Measurements from ENCODE around the gene LRTM2.

Gene LRTM2

GRCh38 chr12:1869145-1869544 is 48.8 kb downstream of the LRTM2 start:
- no peak for DNase-seq

- no peak for DNase-seq
These were observed 49.7 kb downstream of the LRTM2 start for GRCh38 chr12:1870086-1870485.

DNA sequence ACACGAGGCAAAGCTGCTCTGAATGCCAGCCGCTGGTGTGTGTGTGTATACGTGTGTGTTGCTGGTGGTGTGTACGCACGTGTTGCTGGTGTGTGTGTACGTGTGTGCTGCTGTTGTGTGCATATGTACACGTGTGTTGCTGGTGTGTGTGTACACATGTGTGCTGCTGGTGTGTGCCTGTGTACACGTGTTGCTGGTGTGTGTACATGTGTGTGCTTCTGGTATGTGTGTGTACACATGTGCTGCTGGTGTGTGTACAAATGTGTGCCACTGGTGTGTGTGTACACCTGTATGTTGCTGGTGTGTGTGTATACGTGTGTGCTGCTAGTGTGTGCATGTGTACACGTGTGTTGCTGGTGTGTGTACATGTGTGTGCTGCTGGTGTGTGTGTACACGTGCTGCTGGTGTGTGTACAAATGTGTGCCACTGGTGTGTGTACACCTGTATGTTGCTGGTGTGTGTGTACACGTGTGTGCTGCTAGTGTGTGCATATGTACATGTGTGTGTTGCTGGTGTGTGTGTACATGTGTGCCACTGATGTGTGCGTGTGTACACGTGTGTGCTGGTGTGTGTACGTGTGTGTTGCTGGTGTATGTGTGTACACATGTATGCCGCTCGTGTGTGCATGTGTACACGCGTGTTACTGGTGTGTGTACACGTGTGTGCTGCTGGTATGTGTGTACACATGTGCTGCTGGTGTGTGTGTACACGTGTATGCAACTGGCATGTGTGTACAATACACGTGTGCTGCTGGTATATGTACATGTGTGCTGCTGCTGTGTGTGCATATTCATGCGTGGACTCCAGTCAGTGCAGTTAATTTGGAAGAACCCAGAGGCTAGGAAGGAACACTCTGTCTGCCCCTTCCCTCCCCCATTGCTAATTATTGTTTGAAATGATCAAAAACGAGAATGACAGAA is 50.9 kb downstream of the LRTM2 start:
- DNase-seq = no peak

GRCh38 chr12:1872001-1872400 is 51.6 kb downstream of the LRTM2 start:
- DNase-seq = no peak

DNA sequence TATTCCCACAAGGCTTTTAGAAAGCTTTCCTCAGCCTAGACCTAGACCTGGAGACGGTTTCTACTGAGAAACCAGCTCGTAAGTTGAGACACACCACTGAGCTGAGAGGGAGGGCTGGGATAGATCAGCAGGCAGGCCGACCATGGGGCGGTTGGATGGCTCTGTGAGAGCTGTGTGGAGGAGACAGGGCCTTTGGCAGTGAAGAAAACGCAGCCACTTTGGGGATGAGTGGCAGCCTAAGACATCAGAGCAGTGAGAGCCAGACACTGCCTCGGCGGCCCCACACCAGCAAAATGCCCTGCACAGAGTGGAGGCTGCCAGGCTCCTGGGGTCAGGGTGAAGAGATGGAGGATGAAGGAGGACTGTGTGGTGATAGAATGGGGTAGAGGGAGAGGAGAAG is 52.1 kb downstream of the LRTM2 start:
- no peak for DNase-seq

DNA sequence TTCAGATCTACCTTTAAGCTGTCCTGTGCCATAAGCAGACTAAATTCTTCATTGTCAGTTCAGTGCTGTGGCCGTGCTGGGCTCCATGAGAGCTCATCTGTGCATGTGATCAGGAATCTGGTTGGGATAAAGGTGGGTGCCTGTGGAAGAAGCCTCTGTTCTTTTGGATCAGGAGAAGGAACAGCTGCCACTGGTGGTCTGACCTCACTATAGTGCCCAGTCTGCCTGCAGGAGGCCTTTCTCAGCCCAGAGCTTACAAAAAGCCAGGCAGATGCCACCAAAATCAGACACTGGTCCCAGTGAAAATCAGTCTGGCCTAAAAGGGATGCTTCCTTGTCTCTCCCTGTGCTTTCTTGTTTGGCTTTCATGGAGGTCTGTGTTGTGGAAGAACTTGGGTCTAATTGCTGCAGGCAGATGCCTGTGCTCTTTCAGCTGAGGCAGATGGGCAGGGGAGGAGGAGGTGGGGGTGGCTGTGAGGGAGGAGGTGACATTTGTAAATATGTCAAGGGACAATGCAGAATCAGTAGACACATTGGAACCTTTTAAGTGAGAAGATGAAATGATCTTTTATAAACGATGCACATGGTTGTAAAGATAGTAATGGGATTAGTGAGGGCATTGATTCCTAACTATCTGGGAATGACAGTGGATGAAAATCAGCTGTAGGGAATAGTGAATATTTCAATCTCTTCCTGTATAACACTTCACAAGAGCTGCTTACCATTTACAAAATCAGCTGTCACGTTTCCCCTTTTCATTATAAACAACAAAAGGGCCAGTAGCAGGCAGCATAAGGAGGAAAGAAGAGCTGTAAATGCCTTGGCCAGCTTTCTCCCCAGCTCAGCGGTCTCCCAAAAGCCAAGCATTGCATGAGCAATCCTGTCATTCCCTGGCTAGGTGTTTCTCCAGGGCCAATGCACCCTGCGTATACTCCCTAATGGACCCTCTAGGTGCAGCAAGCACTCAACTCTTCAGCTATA is 53.5 kb downstream of the LRTM2 start:
- no peak for DNase-seq

- no peak for DNase-seq
These were observed 55.2 kb downstream of the LRTM2 start for GRCh38 chr12:1875608-1876007.

- no peak for DNase-seq
These were observed 55.7 kb downstream of the LRTM2 start for GRCh38 chr12:1876086-1876485.

DNA sequence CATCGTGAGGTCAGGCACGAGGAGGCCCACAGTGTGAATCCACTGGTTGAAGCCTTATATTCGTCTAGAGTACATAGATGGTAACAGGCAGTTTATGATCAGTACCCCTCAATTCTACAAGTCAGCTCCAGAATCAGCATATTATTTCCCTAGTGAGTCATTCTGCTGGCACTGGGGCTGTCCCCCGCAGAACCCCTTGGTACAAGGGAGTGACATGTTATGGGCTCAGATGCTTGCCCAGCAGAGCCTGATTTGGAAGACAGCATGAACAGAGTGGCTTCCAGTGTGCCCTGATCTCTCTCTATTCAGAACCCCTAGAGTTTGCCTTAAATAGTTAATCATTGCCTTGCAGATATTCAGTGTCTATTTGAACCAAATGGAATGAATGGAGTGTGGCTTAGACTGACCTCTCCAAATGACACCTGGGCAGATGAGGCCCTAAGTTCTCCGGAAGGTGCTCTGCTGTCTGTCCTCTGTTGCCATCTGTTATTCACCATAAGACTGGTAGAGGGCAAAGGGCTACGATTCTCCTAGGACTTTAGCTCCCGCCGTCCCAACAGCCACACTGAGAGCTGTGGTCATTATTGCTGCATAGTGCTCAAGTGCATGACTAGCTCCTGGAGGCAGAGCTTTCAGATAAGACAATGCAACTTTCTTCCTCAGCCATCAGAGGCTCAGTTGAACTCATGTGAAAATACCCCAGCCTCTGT is 57.0 kb downstream of the LRTM2 start:
- no peak for DNase-seq

DNA sequence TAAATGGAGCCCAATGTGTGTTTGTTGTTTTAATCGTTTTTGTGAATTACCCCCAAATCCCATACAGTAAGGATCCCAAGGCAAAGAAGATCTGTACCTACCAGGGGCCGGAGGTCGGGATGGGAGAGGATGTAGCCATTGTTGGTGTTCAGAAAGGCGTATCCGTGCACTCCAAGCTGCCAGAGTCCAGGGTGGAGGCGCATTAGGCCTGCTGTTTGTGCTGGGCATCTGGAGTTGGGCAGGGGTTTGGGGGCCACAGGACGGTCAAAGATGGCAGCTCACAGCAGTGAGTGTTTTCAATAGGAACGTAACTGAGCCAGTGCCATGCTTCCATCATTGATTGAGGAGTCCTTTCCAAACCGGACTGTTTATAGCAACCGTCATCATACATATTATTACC is 57.8 kb downstream of the LRTM2 start:
- DNase-seq = no peak

- no peak for DNase-seq
These were observed 58.3 kb downstream of the LRTM2 start for GRCh38 chr12:1878695-1879094.

DNA sequence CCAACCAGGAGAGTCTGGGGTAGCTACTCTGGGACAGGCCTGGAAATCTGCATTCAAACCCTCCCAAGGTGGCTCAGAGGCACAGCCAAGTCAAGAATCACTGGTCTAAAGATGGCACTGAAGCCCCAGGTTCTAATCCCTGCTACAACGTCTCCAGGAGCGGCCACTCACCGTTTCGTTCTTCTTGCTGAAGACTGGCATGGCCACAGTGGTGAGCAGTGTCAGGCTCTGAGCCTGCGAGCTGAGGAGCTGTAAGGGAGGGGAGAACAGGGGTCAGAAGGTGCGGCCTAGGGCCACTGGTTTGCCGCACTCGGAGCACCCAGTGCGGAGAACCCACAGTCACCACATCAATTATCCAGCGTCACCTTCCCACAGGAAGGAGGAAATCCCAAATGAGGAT is 59.3 kb downstream of the LRTM2 start:
- no peak for DNase-seq

GRCh38 chr12:1880153-1880845 is 59.9 kb downstream of the LRTM2 start:
- no peak for DNase-seq

DNA sequence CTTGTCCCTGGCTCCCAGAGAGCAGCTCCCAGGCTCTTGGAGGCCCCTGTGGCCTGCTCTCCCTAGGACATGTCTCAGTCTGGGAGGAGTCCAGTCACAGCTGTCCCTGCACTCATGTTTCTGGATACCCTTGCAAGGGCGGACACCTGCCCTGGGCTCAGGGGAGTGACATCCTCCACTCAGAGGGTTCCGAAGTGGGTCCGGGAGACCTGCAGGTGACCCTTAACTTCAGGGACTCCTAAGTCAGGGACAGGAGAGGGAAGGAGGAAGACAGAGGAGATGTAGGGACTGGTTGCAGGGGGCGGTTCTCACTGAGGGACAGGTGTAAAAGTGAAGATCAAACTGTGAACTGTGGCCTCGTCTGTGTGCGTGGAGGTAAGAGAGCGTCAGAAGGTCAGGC is 60.5 kb downstream of the LRTM2 start:
- DNase-seq = no peak

DNA sequence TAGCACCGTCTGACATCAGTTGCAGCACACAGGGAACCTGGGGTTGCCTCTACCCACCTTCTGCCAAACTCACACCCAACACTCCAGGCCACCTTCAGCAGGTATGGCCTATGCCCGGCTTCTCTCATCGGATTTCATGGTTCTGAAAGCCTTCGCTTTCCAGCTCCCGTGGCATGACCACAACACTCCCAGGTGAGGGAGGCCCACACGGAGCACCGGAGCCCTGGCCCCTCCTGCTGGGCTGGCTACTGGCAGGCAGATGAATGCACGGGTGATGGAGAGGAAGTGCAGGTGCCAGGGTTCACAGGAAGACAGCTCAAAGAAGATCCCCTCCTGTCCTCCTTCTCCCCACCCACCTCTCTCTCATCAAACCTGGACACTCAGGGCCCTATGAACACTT is 60.9 kb downstream of the LRTM2 start:
- no peak for DNase-seq

DNA sequence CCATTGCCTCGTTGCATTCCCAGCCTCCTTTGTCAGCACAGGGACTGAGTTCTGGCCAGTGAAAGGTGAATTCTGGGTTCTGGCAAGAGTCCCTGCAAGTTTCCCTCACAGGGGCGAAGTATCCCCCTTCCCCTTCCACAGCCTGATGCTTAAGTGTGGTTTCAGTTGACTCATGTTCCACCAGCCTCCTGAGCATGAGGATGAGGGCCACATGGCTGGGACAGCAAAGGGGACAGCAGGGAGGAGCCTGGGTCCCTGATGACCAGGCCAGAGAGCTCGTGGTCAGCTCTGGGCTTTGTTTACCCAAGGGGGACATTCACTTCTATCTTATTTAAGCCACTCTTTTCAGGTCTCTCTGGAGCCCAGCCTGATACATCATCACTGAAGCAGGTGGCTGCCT is 61.6 kb downstream of the LRTM2 start:
- no peak for DNase-seq

DNA sequence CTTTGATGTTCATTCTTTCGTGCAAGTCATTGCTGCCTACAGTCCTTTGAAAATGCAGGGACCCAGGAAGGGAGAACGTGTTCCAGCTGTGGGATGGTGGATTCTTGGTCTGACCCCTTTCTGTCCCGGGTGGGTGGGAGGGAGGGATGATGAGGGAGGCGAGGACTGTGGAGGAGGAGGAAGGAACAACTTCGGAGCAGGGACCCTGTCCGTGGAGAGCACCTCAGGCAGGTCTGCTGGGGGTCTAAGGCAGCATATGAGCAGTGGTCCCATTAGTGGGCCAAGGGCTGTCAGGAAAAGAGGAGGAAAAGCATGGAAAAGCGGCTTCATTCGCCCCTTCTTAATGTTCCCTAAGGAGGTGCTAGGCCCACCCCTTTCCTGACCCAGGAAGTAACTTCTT is 62.0 kb downstream of the LRTM2 start:
- no peak for DNase-seq

- no peak for DNase-seq
These were observed 62.6 kb downstream of the LRTM2 start for GRCh38 chr12:1882850-1883470.

DNA sequence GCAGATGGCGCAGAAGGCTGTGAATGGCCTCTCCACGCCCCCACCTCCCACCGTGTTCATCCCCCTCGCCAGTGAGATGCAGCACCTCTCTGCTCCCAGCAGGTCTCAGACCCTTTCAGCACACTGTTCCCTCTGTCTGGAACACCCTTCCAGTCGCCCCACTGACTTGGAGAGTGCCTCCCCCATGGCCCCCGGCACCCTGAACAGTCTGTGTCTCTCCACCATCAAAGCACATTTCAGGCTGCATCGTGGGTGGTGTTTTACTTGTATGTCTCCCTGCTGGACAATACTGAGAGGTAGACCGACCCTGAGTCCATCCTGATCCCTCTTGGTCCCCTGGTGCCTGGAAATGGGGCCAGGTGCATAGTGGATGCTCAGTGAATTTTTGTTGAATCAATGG is 63.1 kb downstream of the LRTM2 start:
- no peak for DNase-seq

- DNase-seq = no peak
These were observed 64.3 kb downstream of the LRTM2 start for GRCh38 chr12:1884651-1885050.

DNA sequence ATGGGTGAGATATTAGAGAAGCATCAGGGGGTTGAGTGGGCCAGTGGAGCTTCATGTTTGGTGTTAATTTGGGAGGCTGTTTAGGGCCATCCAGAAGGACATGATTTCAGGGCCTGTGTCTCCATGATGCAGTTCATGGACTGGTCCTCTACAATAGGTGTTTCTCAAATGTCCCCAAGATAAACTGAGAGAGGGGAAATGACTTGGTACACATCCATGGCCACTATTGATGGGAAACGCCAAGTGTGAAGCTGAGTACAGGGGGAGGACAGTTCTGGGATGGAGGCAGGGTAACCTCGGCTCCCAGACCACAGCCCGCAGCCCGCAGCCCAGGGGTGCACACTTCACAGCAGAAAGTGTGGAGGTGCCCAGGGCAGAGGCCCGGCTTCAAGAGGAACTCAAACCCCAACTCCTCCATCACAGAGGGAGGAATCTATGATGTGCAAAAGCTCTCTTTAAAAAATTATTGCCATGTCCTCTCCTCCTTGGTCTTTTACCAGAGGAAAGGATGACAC is 64.8 kb downstream of the LRTM2 start:
- DNase-seq = no peak

Measured in C1 segment of cervical spinal cord (tissue), 14 donors.